Islet of Langerhans (tissue), 1 donor: ENCODE results near the gene ASCC3.

Source experiments
- FAIRE-seq: peaks from one replicate; lab custom pipeline; 2011; peaks lifted over from hg19 to GRCh38; lab: Jason Lieb, UNC

The ASCC3 gene

GRCh38 chr6:100880853-100881706 is at the start of gene ASCC3:
ASCC3 (minus strand) TSS chr6:100881329; CDS start chr6:100867997, 13,332 bp downstream.
- FAIRE-seq = no peak

- no peak for FAIRE-seq
These were observed 44.6 kb upstream of the ASCC3 start for GRCh38 chr6:100925749-100926148.

GRCh38 chr6:100924534-100925227 is 43.6 kb upstream of the ASCC3 start:
- FAIRE-seq = no peak

- FAIRE-seq = no peak
These were observed 42.5 kb upstream of the ASCC3 start for GRCh38 chr6:100923481-100924165.

GRCh38 chr6:100920028-100920605 is 39.0 kb upstream of the ASCC3 start:
- FAIRE-seq = no peak

GRCh38 chr6:100918152-100918551 is 37.0 kb upstream of the ASCC3 start:
- FAIRE-seq = no peak

- FAIRE-seq = no peak
These were observed 34.7 kb upstream of the ASCC3 start for GRCh38 chr6:100915876-100916275.

- FAIRE-seq = no peak
These were observed 32.5 kb upstream of the ASCC3 start for GRCh38 chr6:100913400-100914276.

- FAIRE-seq = no peak
These were observed 25.2 kb upstream of the ASCC3 start for GRCh38 chr6:100906325-100906724.

- FAIRE-seq = no peak
These were observed 23.9 kb upstream of the ASCC3 start for GRCh38 chr6:100905067-100905466.

- FAIRE-seq = no peak
These were observed 23.2 kb upstream of the ASCC3 start for GRCh38 chr6:100904316-100904715.

- no peak for FAIRE-seq
These were observed 20.5 kb upstream of the ASCC3 start for GRCh38 chr6:100901582-100901981.

GRCh38 chr6:100899202-100899601 is 18.1 kb upstream of the ASCC3 start:
- FAIRE-seq = no peak

- FAIRE-seq = no peak
These were observed 16.5 kb upstream of the ASCC3 start for GRCh38 chr6:100897671-100898070.

GRCh38 chr6:100893743-100894142 is 12.6 kb upstream of the ASCC3 start:
- no peak for FAIRE-seq

- no peak for FAIRE-seq
These were observed 11.6 kb upstream of the ASCC3 start for GRCh38 chr6:100892693-100893092.

- no peak for FAIRE-seq
These were observed 11.0 kb upstream of the ASCC3 start for GRCh38 chr6:100892116-100892515.

GRCh38 chr6:100891079-100891478 is 9.9 kb upstream of the ASCC3 start:
- FAIRE-seq = no peak

- FAIRE-seq = peak; percentile 43
These were observed 9.5 kb upstream of the ASCC3 start for GRCh38 chr6:100890646-100891045.

- no peak for FAIRE-seq
These were observed 8.2 kb upstream of the ASCC3 start for GRCh38 chr6:100889351-100889750.

GRCh38 chr6:100886076-100886475 is 4.9 kb upstream of the ASCC3 start:
- FAIRE-seq = no peak

GRCh38 chr6:100883347-100883746 is 2.2 kb upstream of the ASCC3 start:
- FAIRE-seq = no peak
